Activated CD4-positive, alpha-beta T cell treated with anti-CD3 and anti-CD28 coated beads for 24 hours (primary cell): Measurements from ENCODE around the gene POTEH.
"Not testable (repeated sequence)": the region's sequence is repeated elsewhere in the genome, so short reads cannot be mapped to it uniquely, and the experiment has no call there.

Experiments used
- DNase-seq, 2 donors: peaks; one replicate each; pipeline ENCODE4 v3.0.0-alpha.2; 2020; ENCODE audit warnings: low read depth in 2 of 2

Gene POTEH

GRCh38 chr22:15738157-15738908, 48.5 kb downstream of the POTEH start:
- DNase-seq = not testable (repeated sequence)

GRCh38 chr22:15738909-15739391, 49.1 kb downstream of the POTEH start:
- DNase-seq = not testable (repeated sequence)

- not testable (repeated sequence) for DNase-seq
Measured at GRCh38 chr22:15747636-15748323, 58.0 kb downstream of the POTEH start.

GRCh38 chr22:15749181-15749970, 59.5 kb downstream of the POTEH start:
- not testable (repeated sequence) for DNase-seq

- not testable (repeated sequence) for DNase-seq
Measured at GRCh38 chr22:15759443-15760097, 69.7 kb downstream of the POTEH start.

- DNase-seq = not testable (repeated sequence)
Measured at GRCh38 chr22:15760388-15761150, 70.7 kb downstream of the POTEH start.

GRCh38 chr22:15761151-15761777, 71.4 kb downstream of the POTEH start:
- not testable (repeated sequence) for DNase-seq

- DNase-seq = not testable (repeated sequence)
Measured at GRCh38 chr22:15763559-15763958, 73.7 kb downstream of the POTEH start.
